ENCODE measurements around the gene ATP10A. TPM values are rescaled to one million over a fixed set of nuclear protein-coding genes. Genes with fewer than 3 reads are reported as not detected.

The ATP10A gene
- total and polyA plus RNA-seq, 2 of the 8 experiments (the other 6 are each of a cell fraction or from before 2014, with no cell fraction given) = 2.0 to 2.8 TPM

DNA sequence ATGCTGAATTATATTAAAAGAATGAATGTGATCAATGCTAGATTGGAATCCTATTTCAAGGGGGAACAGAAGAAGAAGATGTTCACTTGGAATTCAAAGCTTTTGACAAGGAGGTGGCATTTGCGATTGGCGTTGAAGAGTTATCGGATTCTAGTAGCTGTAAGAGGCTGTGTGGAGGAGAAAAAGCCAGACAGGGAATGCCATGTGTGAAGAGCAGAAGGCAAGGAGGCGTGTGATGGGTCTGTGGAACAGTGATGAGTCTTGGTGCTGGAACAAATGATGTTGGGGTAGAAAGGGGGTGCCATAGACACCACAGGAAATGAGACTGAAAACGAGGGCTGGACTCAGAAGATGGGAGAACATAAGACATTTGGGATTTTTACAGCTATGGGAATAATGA lies 30.5 kb upstream of the ATP10A start:
- Histone ChIP-seq H3K79me1 (ENCODE audit: low read depth, low read length) (no peaks in the 10 kb centered on the region), H4K91ac (replicated peaks; ENCODE audit: insufficient read length, low read length) (no peak overlapping the region), H2AFZ (ENCODE audit: low read length) (no peak overlapping the region), H4K20me1 (replicated peaks in 1 of 2; ENCODE audit: control insufficient read depth in 1 of 2, insufficient read depth in 2 of 2, low read length in 2 of 2) (no peaks in the 10 kb centered on the region), H2BK12ac (ENCODE audit: low read depth, low read length) (no peak overlapping the region), H3K56ac (replicated peaks; ENCODE audit: insufficient read length, low read depth, low read length) (no peak overlapping the region), H3K9me3 (ENCODE audit: insufficient read depth in 2 of 2, low read depth in 1 of 2, low read length in 1 of 2) (no peaks in the 10 kb centered on the region), H3K27me3 (replicated peaks in 1 of 4; ENCODE audit: control insufficient read depth in 3 of 4, extremely low read depth in 1 of 4, insufficient read depth in 3 of 4, low read length in 3 of 4) (no peaks in the 10 kb centered on the region), H3K4me3 (ENCODE audit: extremely low read depth in 1 of 4, insufficient read depth in 2 of 4, low read depth in 3 of 4, low read length in 4 of 4) (no peak overlapping the region), H2BK20ac (ENCODE audit: low read length) (no peak overlapping the region), H4K8ac (ENCODE audit: extremely low read depth, insufficient read depth, low read length) (no peak overlapping the region), H2BK5ac (ENCODE audit: low read depth, low read length) (no peak overlapping the region), H4K5ac (ENCODE audit: insufficient read length, low read depth, low read length) (no peak overlapping the region), H2BK15ac (ENCODE audit: low read length) (no peak overlapping the region), H3K14ac (ENCODE audit: insufficient read length) (no peak overlapping the region), H3K27ac (ENCODE audit: low read depth, low read length) (no peak overlapping the region), H2AK5ac (ENCODE audit: low read depth, low read length) (no peak overlapping the region), H3K9ac (replicated peaks in 1 of 4; ENCODE audit: extremely low read depth in 1 of 4, low read depth in 3 of 4, low read length in 3 of 4) (no peak overlapping the region), H3K4me1 (replicated peaks in 1 of 4; ENCODE audit: control insufficient read depth in 3 of 4, insufficient read depth in 4 of 4, low read length in 3 of 4) (no peaks in the 10 kb centered on the region), H3K4ac (replicated peaks; ENCODE audit: insufficient read length, low read depth, low read length) (no peak overlapping the region), H3K18ac (ENCODE audit: extremely low read depth, low read length) (no peak overlapping the region), H3K23me2 (ENCODE audit: low read depth, low read length) (no peaks in the 10 kb centered on the region), H3K23ac (ENCODE audit: insufficient read length) (no peak overlapping the region), H3K36me3 (ENCODE audit: control insufficient read depth in 2 of 4, insufficient read depth in 4 of 4, low read length in 3 of 4) (no peaks in the 10 kb centered on the region), H3K79me2 (ENCODE audit: control insufficient read depth in 1 of 2, insufficient read depth in 2 of 2, low read length in 2 of 2) (no peaks in the 10 kb centered on the region), H3K4me2 (ENCODE audit: insufficient read depth in 1 of 2, low read depth in 2 of 2, low read length in 2 of 2) (no peak overlapping the region), H2BK120ac (replicated peaks; ENCODE audit: low read depth, low read length) (no peak overlapping the region)
- FAIRE-seq (no peak), DNase-seq (ENCODE audit: low read depth in 1 of 2, low spot score in 2 of 2) (no peak)
- ChIA-PET CTCF (ENCODE audit: partially characterized antibody) (interaction anchor here (1.0 to 1.4 kb wide), 2 partner anchors 109 to 172 kb away, joined by 3 read pairs; no protein-coding TSS in a partner anchor), POLR2A (ENCODE audit: partially characterized antibody) (no interaction called here)
- TF ChIP-seq NANOG (IDR thresholded peaks at IDR 0.05; ENCODE audit: insufficient read depth, low read depth, low read length, poor library complexity, severe bottlenecking) (no peak), EGR1 (IDR thresholded peaks at IDR 0.05; ENCODE audit: borderline replicate concordance, low read depth, low read length) (no peak), CTBP2 (IDR thresholded peaks at IDR 0.05; ENCODE audit: borderline replicate concordance, insufficient read depth, insufficient read length, low read length) (no peak), KDM4A (IDR thresholded peaks at IDR 0.05; ENCODE audit: low read depth, low read length, severe bottlenecking) (no peak), POU5F1 (IDR thresholded peaks at IDR 0.05; ENCODE audit: low read depth, low read length) (no peak), RBBP5 (IDR thresholded peaks at IDR 0.05; ENCODE audit: borderline replicate concordance, low read depth, low read length) (no peak)
- 89% methylated on average over 5 of the region's 5 CpGs; no CpG with 5 or more reads in 1 of the 2 experiments for WGBS, 2 experiments (ENCODE audit: extremely low coverage in 1 of 2, insufficient coverage in 1 of 2, insufficient read length in 1 of 2, insufficient replicate concordance in 2 of 2, low coverage in 1 of 2, low lambda C conversion rate in 2 of 2, missing lambda C conversion rate in 1 of 2)

Data from H1 (cell line).